B cell (primary cell): Measurements from ENCODE around the gene SCAMP1. TPM values are rescaled to one million over a fixed set of nuclear protein-coding genes. Genes with fewer than 3 reads are reported as not detected.

Experiments
- ATAC-seq: fragments of 200-7000 bp; cut with Tn5 transposase; one replicate; pipeline ENCODE4 v1.10.0; 2021; ENCODE audit warnings: low read depth, mild to moderate bottlenecking, moderate number of reproducible peaks, moderate library complexity
- CTCF ChIA-PET: fragments of 350-600 bp; sonication (Branson Sonifier 250); formaldehyde crosslinking; loops from one replicate; lab custom pipeline; 2021; ENCODE audit warnings: antibody characterized with exemption, inconsistent platforms; lab: Charles Lee
- POLR2A ChIA-PET: fragments of 350-600 bp; sonication (Branson Sonifier 250); formaldehyde crosslinking; loops from one replicate; lab custom pipeline; 2021; ENCODE audit warnings: antibody characterized with exemption; lab: Charles Lee
- DNase-seq: peaks from one replicate; pipeline ENCODE4 v3.0.0; 2013
- H2AFZ ChIP-seq: 2 replicates; pipeline ENCODE4 v1.6.1; 2012; ENCODE audit warnings: mild to moderate bottlenecking, low read depth, low read length; ENCODE audit not compliant: insufficient read depth, poor library complexity, severe bottlenecking
- H3K27ac ChIP-seq, 2 donors: 1 replicate in 1 of 2; 2 replicates in 1 of 2; pipeline ENCODE4 v1.5.1; 2012 to 2013; ENCODE audit warnings: low read length in 2 of 2, mild to moderate bottlenecking in 2 of 2, moderate library complexity in 1 of 2
- H3K27me3 ChIP-seq, 4 experiments: fragments of 200-600 bp in 1 of 4; sonication (generic) in 1 of 4; replicated peaks in 1 of 4; 1 replicate in 2 of 4; 2 replicates in 2 of 4; pipeline versions ENCODE4 v1.6.1 to v1.7.0; 2013 to 2016; ENCODE audit warnings: low read length in 3 of 4, mild to moderate bottlenecking in 2 of 4, mixed read lengths in 1 of 4, moderate library complexity in 1 of 4; ENCODE audit not compliant: insufficient read depth in 4 of 4, control insufficient read depth in 3 of 4; ENCODE audit errors: control extremely low read depth in 1 of 4
- H3K36me3 ChIP-seq, 2 experiments: replicated peaks in 1 of 2; 1 replicate in 1 of 2; 2 replicates in 1 of 2; pipeline versions ENCODE4 v1.6.1 to v1.7.1; 2013; ENCODE audit warnings: low read length in 1 of 2; ENCODE audit not compliant: insufficient read depth in 2 of 2, control insufficient read depth in 1 of 2; ENCODE audit errors: control extremely low read depth in 1 of 2, extremely low read depth in 1 of 2
- H3K4me1 ChIP-seq, 2 donors: fragments of 200-600 bp in 1 of 2; sonication (generic) in 1 of 2; 1 replicate in 1 of 2; 2 replicates in 1 of 2; pipeline versions ENCODE4 v1.5.1 to v1.6.1; 2013 to 2017; ENCODE audit warnings: low read length in 2 of 2; ENCODE audit not compliant: control insufficient read depth in 2 of 2, insufficient read depth in 2 of 2
- H3K4me2 ChIP-seq: replicated peaks from 2 replicates; pipeline ENCODE3; 2012; ENCODE audit warnings: mild to moderate bottlenecking, low read depth, low read length; ENCODE audit not compliant: poor library complexity, severe bottlenecking
- H3K4me3 ChIP-seq, 5 experiments: fragments of 200-600 bp in 1 of 5; sonication (generic) in 1 of 5; 1 replicate in 3 of 5; 2 replicates in 2 of 5; pipeline versions ENCODE4 v1.5.1 to v1.7.0; 2011 to 2016; ENCODE audit warnings: low read length in 4 of 5, mild to moderate bottlenecking in 4 of 5, low read depth in 2 of 5, control low read depth in 1 of 5, moderate library complexity in 1 of 5; ENCODE audit not compliant: insufficient read depth in 1 of 5; ENCODE audit errors: control extremely low read depth in 1 of 5, extremely low read depth in 1 of 5
- H3K79me2 ChIP-seq: fragments of 200-600 bp; sonication (generic); one replicate; pipeline ENCODE4 v1.6.0; 2016; ENCODE audit warnings: low read length; ENCODE audit not compliant: control insufficient read depth, insufficient read depth
- H3K9ac ChIP-seq: fragments of 200-600 bp; sonication (generic); 2 replicates; pipeline ENCODE4 v1.6.1; 2017; ENCODE audit warnings: mild to moderate bottlenecking, low read length, moderate library complexity
- H3K9me3 ChIP-seq, 3 donors: one replicate each; pipeline versions ENCODE4 v1.6.1 to v1.7.1; 2013; ENCODE audit warnings: low read length in 2 of 3; ENCODE audit not compliant: control insufficient read depth in 2 of 3, insufficient read depth in 1 of 3; ENCODE audit errors: control extremely low read depth in 1 of 3
- H4K20me1 ChIP-seq: 2 replicates; pipeline ENCODE4 v1.6.0; 2012; ENCODE audit warnings: mild to moderate bottlenecking, low read length; ENCODE audit not compliant: insufficient read depth, control insufficient read depth, poor library complexity, severe bottlenecking
- H3K27ac Mint-ChIP-seq: one replicate; pipeline ENCODE4 v1.8.0; 2021; ENCODE audit warnings: mixed read lengths
- H3K27me3 Mint-ChIP-seq: one replicate; pipeline ENCODE4 v1.8.0; 2021; ENCODE audit warnings: mixed read lengths
- H3K4me1 Mint-ChIP-seq: one replicate; pipeline ENCODE4 v1.8.0; 2021; ENCODE audit warnings: mixed read lengths
- H3K4me3 Mint-ChIP-seq: one replicate; pipeline ENCODE4 v1.8.0; 2021; ENCODE audit warnings: mixed read lengths
- H3K9me3 Mint-ChIP-seq: one replicate; pipeline ENCODE4 v1.8.0; 2022; ENCODE audit warnings: mixed read lengths; ENCODE audit not compliant: insufficient read depth
- EZH2 ChIP-seq: IDR thresholded peaks from 2 replicates; pipeline ENCODE4 v1.6.1; 2012; ENCODE audit warnings: borderline replicate concordance, low read depth, mild to moderate bottlenecking, moderate library complexity, low read length; ENCODE audit not compliant: insufficient read depth, poor library complexity, severe bottlenecking
- WGBS: methylation state at CpG from one replicate; pipeline ENCODE4 v1.1.5; 2013; ENCODE audit warnings: missing lambda C conversion rate; ENCODE audit not compliant: insufficient coverage; 5-methylcytosine and 5-hydroxymethylcytosine counted together
- intact Hi-C: fragments of 100-400 bp; cut with micrococcal nuclease; formaldehyde crosslinking; loops from one replicate; pipeline ENCODE4 v1.10.0; 2022
- polyA plus RNA-seq: library from polyadenylated mRNA; depleted of rRNA; stranded (reverse); fragments of >200 nt; gene quantifications from 2 replicates; pipeline ENCODE4 v1.2.3, GENCODE V29; 2012
- total RNA-seq, 2 donors: library from RNA; stranded (reverse); fragments of 120-200 nt in 1 of 2; gene quantifications; 1 replicate in 1 of 2; 2 replicates in 1 of 2; pipeline versions ENCODE4 v1.2.3 to v1.2.4, GENCODE V29; 2013 to 2022
- TF ChIP-seq, protein P1 (sequence below): fragments of 200-600 bp; IDR thresholded peaks from one replicate; pipeline ENCODE4 v1.8.0; 2022; ENCODE audit warnings: antibody characterized with exemption, mild to moderate bottlenecking

The SCAMP1 gene
- total and polyA plus RNA-seq, 2 donors (not counting 1 experiment from before 2014, with no cell fraction given) = 3.8 to 25.4 TPM

DNA sequence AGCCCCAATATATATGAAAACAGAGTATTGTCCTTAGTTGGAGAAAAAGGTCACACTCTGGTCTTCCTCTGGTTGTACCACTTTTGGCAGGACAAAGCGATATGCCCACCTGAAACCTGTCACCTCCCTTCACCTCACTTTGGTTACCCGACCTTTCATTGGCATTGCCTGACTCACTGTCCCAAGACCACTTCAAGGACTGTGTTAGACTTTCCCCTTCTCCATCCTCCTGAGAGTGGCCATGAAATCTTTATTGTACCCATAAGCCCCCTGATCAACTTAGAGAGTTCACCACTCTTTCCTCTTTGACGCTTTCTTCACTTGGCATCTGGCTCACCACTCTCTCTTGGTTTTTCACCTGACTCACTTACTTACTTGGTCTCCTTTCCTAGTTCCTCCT, 33.5 kb upstream of the SCAMP1 start:
- no peaks in the 10 kb centered on the region for H3K4me1 Mint-ChIP-seq
- no peaks in the 10 kb centered on the region for H4K20me1 ChIP-seq
- H3K27ac ChIP-seq = no peak overlapping the region
- TF ChIP-seq, protein P1, sequence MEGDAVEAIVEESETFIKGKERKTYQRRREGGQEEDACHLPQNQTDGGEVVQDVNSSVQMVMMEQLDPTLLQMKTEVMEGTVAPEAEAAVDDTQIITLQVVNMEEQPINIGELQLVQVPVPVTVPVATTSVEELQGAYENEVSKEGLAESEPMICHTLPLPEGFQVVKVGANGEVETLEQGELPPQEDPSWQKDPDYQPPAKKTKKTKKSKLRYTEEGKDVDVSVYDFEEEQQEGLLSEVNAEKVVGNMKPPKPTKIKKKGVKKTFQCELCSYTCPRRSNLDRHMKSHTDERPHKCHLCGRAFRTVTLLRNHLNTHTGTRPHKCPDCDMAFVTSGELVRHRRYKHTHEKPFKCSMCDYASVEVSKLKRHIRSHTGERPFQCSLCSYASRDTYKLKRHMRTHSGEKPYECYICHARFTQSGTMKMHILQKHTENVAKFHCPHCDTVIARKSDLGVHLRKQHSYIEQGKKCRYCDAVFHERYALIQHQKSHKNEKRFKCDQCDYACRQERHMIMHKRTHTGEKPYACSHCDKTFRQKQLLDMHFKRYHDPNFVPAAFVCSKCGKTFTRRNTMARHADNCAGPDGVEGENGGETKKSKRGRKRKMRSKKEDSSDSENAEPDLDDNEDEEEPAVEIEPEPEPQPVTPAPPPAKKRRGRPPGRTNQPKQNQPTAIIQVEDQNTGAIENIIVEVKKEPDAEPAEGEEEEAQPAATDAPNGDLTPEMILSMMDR = no peak
- no peak for TF ChIP-seq EZH2
- no peak overlapping the region for H3K4me3 Mint-ChIP-seq
- WGBS = 95% methylated on average over 3 of the region's 3 CpGs
- H3K36me3 ChIP-seq = no peaks in the 10 kb centered on the region
- no peaks in the 10 kb centered on the region for H3K4me1 ChIP-seq
- DNase-seq (no peak), ATAC-seq (no peak)
- POLR2A ChIA-PET = no interaction called here
- no peaks in the 10 kb centered on the region for H3K9me3 Mint-ChIP-seq
- no peaks in the 10 kb centered on the region for H3K9me3 ChIP-seq
- no peaks in the 10 kb centered on the region for H3K27me3 ChIP-seq
- H3K27ac Mint-ChIP-seq = no peak overlapping the region
- no peak overlapping the region for H2AFZ ChIP-seq
- no peak overlapping the region for H3K4me2 ChIP-seq
- no peak overlapping the region for H3K9ac ChIP-seq
- CTCF ChIA-PET = no interaction called here
- H3K27me3 Mint-ChIP-seq = peaks cover 17% of the 10 kb centered on the region
- no peaks in the 10 kb centered on the region for H3K79me2 ChIP-seq
- intact Hi-C loops = no loop called here
- no peak overlapping the region for H3K4me3 ChIP-seq

DNA sequence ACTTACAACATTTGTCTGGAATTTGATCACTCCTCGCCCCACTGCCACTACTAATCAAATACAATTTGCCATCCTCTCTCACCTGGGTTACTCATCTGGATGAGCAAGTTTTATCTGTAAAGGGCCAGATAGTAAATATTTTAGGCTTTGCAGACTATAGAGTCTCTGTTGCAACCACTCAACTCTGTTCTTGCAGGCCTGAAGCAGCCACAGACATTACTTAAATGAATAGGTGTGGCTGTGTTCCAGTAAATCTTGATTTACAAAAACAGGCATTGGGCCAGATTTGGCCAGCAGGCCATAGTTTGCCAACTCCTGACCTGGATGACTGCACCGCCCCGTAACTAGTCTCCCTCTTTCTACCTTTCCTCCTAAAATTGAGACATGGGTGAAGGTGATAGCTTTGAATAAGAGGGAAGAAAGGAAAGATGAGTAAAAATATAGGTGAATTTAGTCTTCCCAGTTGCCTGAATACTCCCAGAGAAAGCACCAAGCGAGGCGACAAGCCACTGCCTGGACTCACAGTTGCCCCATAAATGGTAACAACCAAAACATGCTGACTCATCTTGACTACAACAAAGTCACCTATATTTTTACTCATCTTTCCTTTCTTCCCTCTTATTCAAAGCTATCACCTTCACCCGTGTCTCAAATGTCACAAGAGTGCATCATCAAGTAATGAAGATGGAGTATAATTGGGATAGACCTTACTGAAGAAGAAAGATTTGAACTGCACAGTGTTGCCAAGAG, 32.5 kb upstream of the SCAMP1 start:
- CTCF ChIA-PET = no interaction called here
- Histone ChIP-seq H3K4me3 (no peak overlapping the region), H3K9ac (no peak overlapping the region), H3K36me3 (no peaks in the 10 kb centered on the region), H3K4me1 (no peaks in the 10 kb centered on the region), H4K20me1 (no peaks in the 10 kb centered on the region), H3K79me2 (no peaks in the 10 kb centered on the region), H3K9me3 (no peaks in the 10 kb centered on the region), H3K27me3 (no peaks in the 10 kb centered on the region), H2AFZ (no peak overlapping the region), H3K4me2 (no peak overlapping the region), H3K27ac (no peak overlapping the region)
- Mint-ChIP-seq H3K9me3 (no peaks in the 10 kb centered on the region), H3K27me3 (peaks cover 17% of the 10 kb centered on the region), H3K4me1 (no peaks in the 10 kb centered on the region), H3K4me3 (no peak overlapping the region), H3K27ac (no peak overlapping the region)
- TF ChIP-seq, protein P1 = no peak
- no peak for TF ChIP-seq EZH2
- ATAC-seq = no peak
- no peak for DNase-seq
- intact Hi-C loops = no loop called here
- POLR2A ChIA-PET = no interaction called here
- no CpG with 5 or more reads among the region's 6 CpGs for WGBS
